Left renal cortex interstitium (tissue), 4 donors: ENCODE data around the gene MS4A13. TPM values are rescaled to one million over a fixed set of nuclear protein-coding genes. Genes with fewer than 3 reads are reported as not detected.
"Not testable (repeated sequence)": the region's sequence is repeated elsewhere in the genome, so short reads cannot be mapped to it uniquely, and the experiment has no call there.

ENCODE experiments used
- DNase-seq, 4 donors: peaks; one replicate each; pipeline ENCODE4 v3.0.0-alpha.2; 2013; ENCODE audit warnings: low read depth in 4 of 4, low spot score in 2 of 4, missing footprints in 1 of 4
- polyA plus RNA-seq, 4 donors: library from polyadenylated mRNA; unstranded; fragments of 120-200 nt; gene quantifications; one replicate each; pipeline ENCODE4 v1.2.1, GENCODE V29; 2013; ENCODE audit not compliant: insufficient read length in 4 of 4

MS4A13 gene
- polyA plus RNA-seq, 4 donors, result not detected

DNA sequence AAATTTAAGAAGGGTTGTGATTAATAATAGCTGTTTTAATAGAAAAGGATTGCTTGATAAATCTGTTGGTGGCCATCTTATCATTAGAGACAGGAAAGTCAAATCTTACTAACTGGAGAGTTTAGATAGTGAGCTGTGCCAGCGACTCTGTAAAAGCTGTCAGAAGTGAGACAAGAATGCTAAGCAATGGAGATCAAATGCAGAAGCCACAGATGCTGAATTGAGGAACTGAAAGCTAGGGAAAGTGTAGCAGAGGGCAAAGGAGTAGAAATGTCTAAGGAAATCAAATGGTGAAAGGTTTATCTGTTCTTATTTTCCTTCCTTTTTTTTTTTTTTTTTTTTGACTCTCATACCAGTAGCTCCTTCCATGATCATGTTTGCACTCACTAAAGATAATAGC lies 13.7 kb downstream of the MS4A13 start:
- DNase-seq, result no peak

GRCh38 chr11:60530454-60531100 lies 15.4 kb downstream of the MS4A13 start:
- no peak for DNase-seq

GRCh38 chr11:60532383-60532782 lies 17.2 kb downstream of the MS4A13 start:
- not testable (repeated sequence) for DNase-seq

DNA sequence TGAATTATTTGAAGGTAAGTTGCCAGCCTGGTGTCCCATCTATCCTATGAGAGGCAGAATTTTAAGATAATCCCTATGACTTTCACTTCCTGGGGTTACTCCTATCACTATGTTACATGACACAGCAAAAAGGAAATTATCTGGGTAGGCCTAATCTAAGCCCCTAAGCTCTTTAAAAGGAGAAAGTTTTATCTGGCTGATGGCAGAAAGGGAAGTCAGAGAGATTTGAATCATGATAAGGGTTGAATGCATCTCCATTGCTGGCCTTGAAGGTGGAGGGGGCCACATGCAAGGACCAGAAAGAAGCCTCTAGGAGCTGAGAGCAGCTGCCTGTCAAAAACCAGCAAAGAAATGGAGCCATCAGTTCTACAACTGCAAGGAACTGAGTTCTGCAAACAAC lies 23.4 kb downstream of the MS4A13 start:
- DNase-seq, result not testable (repeated sequence)

DNA sequence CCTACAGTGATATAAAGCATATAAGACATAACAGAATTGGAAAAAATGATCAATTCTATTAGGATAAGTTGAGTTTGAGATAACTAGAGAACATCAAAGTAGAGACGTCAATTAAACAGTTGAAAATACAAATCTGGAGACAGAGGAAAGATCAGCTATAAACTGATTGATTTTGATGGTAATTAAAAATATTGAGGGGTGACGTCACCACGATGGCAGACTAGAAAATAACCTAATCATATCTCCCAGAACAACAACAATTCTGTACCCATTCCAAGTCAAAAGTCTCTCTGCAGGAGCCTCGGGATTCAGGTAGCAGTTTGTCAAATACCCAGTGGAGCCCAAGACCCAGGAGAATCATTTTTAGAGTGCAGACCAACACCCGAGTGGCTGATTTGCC lies 28.9 kb downstream of the MS4A13 start:
- DNase-seq, result no peak

- DNase-seq, result no peak
Measured at GRCh38 chr11:60561254-60561653, 46.1 kb downstream of the MS4A13 start.

DNA sequence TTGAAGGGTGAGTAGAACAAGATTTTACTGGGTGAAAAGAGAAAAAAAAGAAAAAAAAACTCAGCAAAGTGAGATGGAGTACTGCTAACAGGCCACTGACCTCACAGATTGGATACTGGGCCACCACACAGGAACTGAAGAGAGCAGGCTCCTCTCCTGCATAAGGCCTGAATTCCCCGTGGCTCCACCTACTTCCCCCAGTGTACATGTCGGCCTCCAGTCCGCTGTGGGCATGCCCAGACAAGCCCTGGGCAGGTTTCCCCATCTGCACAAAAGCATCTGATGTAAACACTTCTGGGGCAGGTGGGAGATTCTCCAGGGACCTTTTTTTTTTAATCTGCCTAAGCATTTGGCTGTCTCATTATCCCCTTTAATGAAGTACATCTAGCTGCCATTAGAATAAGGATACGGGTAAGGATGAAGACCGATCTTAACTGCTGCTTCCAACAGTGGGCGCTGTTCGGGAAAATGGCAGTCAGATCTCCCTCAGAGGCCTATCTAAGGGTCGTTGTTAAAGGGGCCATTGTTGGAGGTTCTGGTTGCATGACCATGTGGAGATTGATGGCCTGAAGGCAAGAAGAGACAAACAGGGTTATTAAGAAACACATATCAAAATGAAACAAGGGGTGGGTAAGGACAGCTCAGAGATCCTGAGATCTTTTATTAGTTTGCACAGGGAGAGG lies 48.5 kb downstream of the MS4A13 start:
- no peak for DNase-seq

GRCh38 chr11:60566776-60567175 lies 51.6 kb downstream of the MS4A13 start:
- no peak for DNase-seq

GRCh38 chr11:60570970-60571369 lies 55.8 kb downstream of the MS4A13 start:
- no peak for DNase-seq

GRCh38 chr11:60589611-60590010 lies 74.4 kb downstream of the MS4A13 start:
- no peak for DNase-seq

Other genes with a start within 250 kb of the MS4A13 start
- gene MS4A4A, start 234.7 kb upstream of the MS4A13 start, polyA plus RNA-seq, result 1 to 10 TPM; 4.6 to 7.8 (median 6.3) TPM
- not detected for gene MS4A6E, start 188.1 kb upstream of the MS4A13 start, polyA plus RNA-seq
- gene MS4A7, start 136.9 kb upstream of the MS4A13 start, polyA plus RNA-seq, result 10 to 100 TPM in 1 of 4 donors, 1 to 10 TPM in 3; 1.8 to 12.0 (median 4.9) TPM
- gene MS4A14, start 118.9 kb upstream of the MS4A13 start, polyA plus RNA-seq, result under 1 TPM; 0.13 to 0.42 (median 0.32) TPM
- gene MS4A5, start 85.8 kb upstream of the MS4A13 start, polyA plus RNA-seq, result not detected
- under 1 TPM; 0.30 to 0.73 (median 0.41) TPM for gene MS4A1, start 59.5 kb upstream of the MS4A13 start, polyA plus RNA-seq
- not detected for gene MS4A12, start 22.6 kb upstream of the MS4A13 start, polyA plus RNA-seq
- not detected for gene MS4A8, start 184.2 kb downstream of the MS4A13 start, polyA plus RNA-seq
- not detected for gene MS4A18, start 209.3 kb downstream of the MS4A13 start, polyA plus RNA-seq
- gene MS4A15, start 241.5 kb downstream of the MS4A13 start, polyA plus RNA-seq, result not detected